SK-N-SH (cell line): ENCODE results near the gene MFNG. TPM values are rescaled to one million over a fixed set of nuclear protein-coding genes. Genes with fewer than 3 reads are reported as not detected.

Experiments used
- CTCF ChIA-PET: fragments of 300-600, 350-600 bp; formaldehyde crosslinking; extraction: SDS; loops from one replicate; lab custom pipeline; 2021; lab: Yijun Ruan, JAX
- POLR2A ChIA-PET: fragments of 350-600 bp; sonication (Branson Sonifier 250); formaldehyde crosslinking; extraction: SDS; loops from one replicate; lab custom pipeline; 2020; ENCODE audit warnings: antibody characterized with exemption, inconsistent platforms; lab: Yijun Ruan, JAX
- DNase-seq: peaks from one replicate; pipeline ENCODE4 v3.0.0; 2012
- H2AFZ ChIP-seq: fragments of 200-600 bp; sonication (generic); 2 replicates; pipeline ENCODE4 v1.8.1; 2016; ENCODE audit warnings: antibody characterized with exemption, mild to moderate bottlenecking, low read depth
- H3F3A ChIP-seq: fragments of 200-600 bp; sonication (generic); replicated peaks from 2 replicates; pipeline ENCODE3; 2016; ENCODE audit warnings: antibody characterized with exemption, mild to moderate bottlenecking; ENCODE audit not compliant: insufficient read depth
- H3K27ac ChIP-seq, 2 experiments: fragments of 200-500 bp in 1 of 2; fragments of 200-600 bp in 1 of 2; sonication (Bioruptor generic) in 1 of 2; sonication (generic), shearing (Covaris generic) in 1 of 2; 2 replicates each; pipeline versions ENCODE4 v1.5.1 to v1.6.1; 2014 to 2016; ENCODE audit warnings: low read depth in 2 of 2, inconsistent platforms in 1 of 2, low read length in 1 of 2, mild to moderate bottlenecking in 1 of 2, mixed read lengths in 1 of 2
- H3K27me3 ChIP-seq: fragments of 200-600 bp; sonication (generic), shearing (Covaris generic); 2 replicates; pipeline ENCODE4 v1.6.1; 2016; ENCODE audit warnings: mixed run types; ENCODE audit not compliant: insufficient read depth
- H3K36me3 ChIP-seq, 2 experiments: fragments of 200-500 bp in 1 of 2; fragments of 200-600 bp in 1 of 2; sonication (Bioruptor generic) in 1 of 2; sonication (generic) in 1 of 2; replicated peaks in 1 of 2; 2 replicates each; pipeline versions ENCODE3 to v1.5.1; 2014 to 2016; ENCODE audit warnings: low read length in 1 of 2, mild to moderate bottlenecking in 1 of 2; ENCODE audit not compliant: insufficient read depth in 2 of 2, control insufficient read depth in 1 of 2
- H3K4me1 ChIP-seq, 2 experiments: fragments of 200-500 bp in 1 of 2; fragments of 200-600 bp in 1 of 2; sonication (Bioruptor generic) in 1 of 2; sonication (generic), shearing (Covaris generic) in 1 of 2; 2 replicates each; pipeline versions ENCODE4 v1.5.1 to v1.6.1; 2014 to 2016; ENCODE audit warnings: low read depth in 1 of 2, low read length in 1 of 2, mixed run types in 1 of 2; ENCODE audit not compliant: insufficient read depth in 2 of 2, control insufficient read depth in 1 of 2
- H3K4me2 ChIP-seq: fragments of 200-600 bp; sonication (generic), shearing (Covaris generic); 2 replicates; pipeline ENCODE4 v1.6.1; 2017; ENCODE audit warnings: mixed run types
- H3K4me3 ChIP-seq, 2 experiments: fragments of 200-500 bp in 1 of 2; fragments of 200-600 bp in 1 of 2; sonication (Bioruptor generic) in 1 of 2; sonication (generic), shearing (Covaris generic) in 1 of 2; 2 replicates each; pipeline versions ENCODE4 v1.5.1 to v1.8.1; 2014 to 2016; ENCODE audit warnings: low read depth in 2 of 2, inconsistent platforms in 1 of 2, low read length in 1 of 2, mild to moderate bottlenecking in 1 of 2, mixed read lengths in 1 of 2, moderate library complexity in 1 of 2
- H3K79me2 ChIP-seq: fragments of 200-600 bp; sonication (generic); 2 replicates; pipeline ENCODE4 v1.8.1; 2017; ENCODE audit warnings: mild to moderate bottlenecking; ENCODE audit not compliant: insufficient read depth
- H3K9ac ChIP-seq: fragments of 200-600 bp; sonication (generic); 2 replicates; pipeline ENCODE4 v1.6.1; 2017; ENCODE audit warnings: mixed run types
- H3K9me2 ChIP-seq: fragments of 200-600 bp; sonication (generic); 2 replicates; pipeline ENCODE4 v1.6.1; 2017; ENCODE audit warnings: mixed run types
- H3K9me3 ChIP-seq: fragments of 200-600 bp; sonication (generic); 2 replicates; pipeline ENCODE4 v1.6.1; 2017; ENCODE audit warnings: mixed run types, mild to moderate bottlenecking, moderate library complexity
- H4K20me1 ChIP-seq: fragments of 200-600 bp; sonication (generic); 2 replicates; pipeline ENCODE4 v1.6.1; 2017; ENCODE audit warnings: mild to moderate bottlenecking, mixed run types; ENCODE audit not compliant: insufficient read depth
- CTCF ChIP-seq: fragments of 200-600 bp; sonication (generic); IDR thresholded peaks from 2 replicates; pipeline ENCODE4 v1.6.1; 2017; ENCODE audit warnings: antibody characterized with exemption, mild to moderate bottlenecking, moderate library complexity
- EZH2phosphoT487 ChIP-seq: fragments of 200-600 bp; sonication (generic); IDR thresholded peaks from 2 replicates; pipeline ENCODE4 v1.6.1; 2017; ENCODE audit warnings: low read depth, mixed run types, mild to moderate bottlenecking, antibody characterized with exemption, moderate library complexity, borderline replicate concordance
- FOXJ3 ChIP-seq: sonication (generic); formaldehyde crosslinking; IDR thresholded peaks from 2 replicates; pipeline ENCODE4 v1.5.1; 2020; ENCODE audit warnings: mild to moderate bottlenecking, missing genetic modification reagents
- FOXM1 ChIP-seq: IDR thresholded peaks from 2 replicates; pipeline ENCODE4 v1.4.0; 2012; ENCODE audit warnings: low read depth, mild to moderate bottlenecking
- GATA2 ChIP-seq: sonication (generic); formaldehyde crosslinking; IDR thresholded peaks from 2 replicates; pipeline ENCODE4 v1.5.0; 2020; ENCODE audit warnings: mild to moderate bottlenecking, missing genetic modification reagents
- MAX ChIP-seq: IDR thresholded peaks from 2 replicates; pipeline ENCODE4 v1.4.0; 2012; ENCODE audit warnings: low read depth
- MXI1 ChIP-seq: IDR thresholded peaks from 2 replicates; pipeline ENCODE4 v1.6.1; 2012; ENCODE audit warnings: mild to moderate bottlenecking, low read depth, low read length, improper control_type of control experiment
- NFIC ChIP-seq: IDR thresholded peaks from 2 replicates; pipeline ENCODE4 v1.4.0; 2012; ENCODE audit warnings: borderline replicate concordance
- NRF1 ChIP-seq: IDR thresholded peaks from 2 replicates; pipeline ENCODE4 v1.6.1; 2012; ENCODE audit warnings: low read depth, mild to moderate bottlenecking, low read length
- PBX3 ChIP-seq: IDR thresholded peaks from 2 replicates; pipeline ENCODE4; 2012
- POLR2AphosphoS5 ChIP-seq: IDR thresholded peaks from 2 replicates; pipeline ENCODE4 v1.6.1; 2012; ENCODE audit warnings: low read depth, low read length
- RFX5 ChIP-seq: IDR thresholded peaks from 2 replicates; pipeline ENCODE4 v1.6.1; 2012; ENCODE audit warnings: mild to moderate bottlenecking, improper control_type of control experiment, low read length
- RXRA ChIP-seq: IDR thresholded peaks from 2 replicates; pipeline ENCODE4 v1.4.0; 2012; ENCODE audit warnings: low read depth, mild to moderate bottlenecking, borderline replicate concordance
- SIN3A ChIP-seq: IDR thresholded peaks from 2 replicates; pipeline ENCODE4 v1.6.1; 2012; ENCODE audit warnings: low read depth, mild to moderate bottlenecking, low read length, moderate library complexity, borderline replicate concordance
- TAF1 ChIP-seq: IDR thresholded peaks from 2 replicates; pipeline ENCODE4 v1.6.1; 2012; ENCODE audit warnings: low read depth, mild to moderate bottlenecking, low read length, moderate library complexity, borderline replicate concordance
- TCF12 ChIP-seq: IDR thresholded peaks from 2 replicates; pipeline ENCODE4 v1.4.0; 2012
- YY1 ChIP-seq: IDR thresholded peaks from 2 replicates; pipeline ENCODE4 v1.4.0; 2012; ENCODE audit warnings: low read depth, mild to moderate bottlenecking
- WGBS: methylation state at CpG from one replicate; pipeline ENCODE4 v1.1.6; 2017; ENCODE audit warnings: low lambda C conversion rate; 5-methylcytosine and 5-hydroxymethylcytosine counted together
- polyA plus RNA-seq, 3 experiments: library from polyadenylated mRNA; depleted of rRNA; stranded (reverse); fragments of >200 nt; gene quantifications; 2 replicates each; pipeline ENCODE4 v1.2.3, GENCODE V29; 2012

MFNG gene
- polyA plus RNA-seq, 1 of the 3 experiments (the other 2 are of a cell fraction), result 0.18 TPM

GRCh38 chr22:37487129-37487528, 945 bp upstream of the MFNG start:
- ChIA-PET POLR2A (no interaction called here), CTCF (interaction anchor here (1.0 to 3.2 kb wide), 6 partner anchors 11 to 220 kb away, joined by 4 to 21 read pairs (median 5); no protein-coding TSS in a partner anchor)
- Histone ChIP-seq H3K27ac (no peak overlapping the region), H3K4me1 (peaks cover 0 to 13% of the 10 kb centered on the region in 2 experiments; a peak in 1 of 4 replicates), H3K9ac (no peak overlapping the region), H3K27me3 (no peaks in the 10 kb centered on the region), H3K79me2 (no peaks in the 10 kb centered on the region), H3K9me2 (no peaks in the 10 kb centered on the region), H3K4me2 (no peak overlapping the region), H3K9me3 (no peaks in the 10 kb centered on the region), H3K4me3 (no peak overlapping the region), H2AFZ (no peak overlapping the region), H3F3A (peaks cover 3% of the 10 kb centered on the region), H4K20me1 (peaks cover 3% of the 10 kb centered on the region; the same call in 1 of the 2 replicates), H3K36me3 (peaks cover 0 to 3% of the 10 kb centered on the region in 2 experiments)
- WGBS, result 88% methylated on average over 10 of the region's 10 CpGs
- TF ChIP-seq RXRA (no peak), TAF1 (no peak), TCF12 (no peak), SIN3A (no peak), POLR2AphosphoS5 (no peak), EZH2phosphoT487 (no peak), FOXJ3 (no peak), CTCF (no peak), MXI1 (no peak), RFX5 (no peak), NFIC (no peak), YY1 (no peak), NRF1 (no peak), GATA2 (CRISPR knock-in tag) (no peak), PBX3 (no peak), MAX (no peak), FOXM1 (no peak)
- no peak for DNase-seq
